ENCODE data around the gene SLC25A40.
"Not testable (repeated sequence)": the region's sequence is repeated elsewhere in the genome, so short reads cannot be mapped to it uniquely, and the experiment has no call there.

SLC25A40 gene

DNA sequence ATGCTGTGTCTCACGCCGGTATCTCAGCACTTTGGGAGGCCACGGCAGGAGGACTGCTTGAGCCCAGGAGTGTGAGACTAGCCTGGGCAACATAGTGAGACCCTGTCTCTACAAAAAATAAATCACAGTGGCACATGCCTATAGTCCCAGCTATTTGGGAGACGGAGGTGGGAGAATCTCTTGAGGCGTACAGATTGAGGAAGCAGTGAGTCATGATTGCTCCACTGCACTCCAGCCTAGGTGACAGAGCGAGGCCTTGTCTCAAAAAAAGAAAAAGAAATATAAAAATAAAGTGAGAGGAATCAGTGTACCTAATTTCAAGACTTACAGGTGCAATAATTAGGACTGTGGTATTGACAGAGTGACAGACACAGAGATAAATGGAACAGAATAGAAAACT, 23.9 kb downstream of the SLC25A40 start:
- Histone ChIP-seq H3K27ac (no peak overlapping the region), H3K4me3 (ENCODE audit: low read depth, low read length) (no peak overlapping the region), H3K27me3 (replicated peaks) (no peaks in the 10 kb centered on the region), H3K36me3 (replicated peaks) (no peaks in the 10 kb centered on the region)
- DNase-seq = no peak
- in situ Hi-C loops (cut with HindIII; ENCODE audit: low pct_ligation_motif_present, low sequenced_read_pairs) = no loop called here
- TF ChIP-seq, protein P1, sequence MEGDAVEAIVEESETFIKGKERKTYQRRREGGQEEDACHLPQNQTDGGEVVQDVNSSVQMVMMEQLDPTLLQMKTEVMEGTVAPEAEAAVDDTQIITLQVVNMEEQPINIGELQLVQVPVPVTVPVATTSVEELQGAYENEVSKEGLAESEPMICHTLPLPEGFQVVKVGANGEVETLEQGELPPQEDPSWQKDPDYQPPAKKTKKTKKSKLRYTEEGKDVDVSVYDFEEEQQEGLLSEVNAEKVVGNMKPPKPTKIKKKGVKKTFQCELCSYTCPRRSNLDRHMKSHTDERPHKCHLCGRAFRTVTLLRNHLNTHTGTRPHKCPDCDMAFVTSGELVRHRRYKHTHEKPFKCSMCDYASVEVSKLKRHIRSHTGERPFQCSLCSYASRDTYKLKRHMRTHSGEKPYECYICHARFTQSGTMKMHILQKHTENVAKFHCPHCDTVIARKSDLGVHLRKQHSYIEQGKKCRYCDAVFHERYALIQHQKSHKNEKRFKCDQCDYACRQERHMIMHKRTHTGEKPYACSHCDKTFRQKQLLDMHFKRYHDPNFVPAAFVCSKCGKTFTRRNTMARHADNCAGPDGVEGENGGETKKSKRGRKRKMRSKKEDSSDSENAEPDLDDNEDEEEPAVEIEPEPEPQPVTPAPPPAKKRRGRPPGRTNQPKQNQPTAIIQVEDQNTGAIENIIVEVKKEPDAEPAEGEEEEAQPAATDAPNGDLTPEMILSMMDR (IDR thresholded peaks at IDR 0.05; ENCODE audit: low read depth, low read length, missing control alignments) = no peak

DNA sequence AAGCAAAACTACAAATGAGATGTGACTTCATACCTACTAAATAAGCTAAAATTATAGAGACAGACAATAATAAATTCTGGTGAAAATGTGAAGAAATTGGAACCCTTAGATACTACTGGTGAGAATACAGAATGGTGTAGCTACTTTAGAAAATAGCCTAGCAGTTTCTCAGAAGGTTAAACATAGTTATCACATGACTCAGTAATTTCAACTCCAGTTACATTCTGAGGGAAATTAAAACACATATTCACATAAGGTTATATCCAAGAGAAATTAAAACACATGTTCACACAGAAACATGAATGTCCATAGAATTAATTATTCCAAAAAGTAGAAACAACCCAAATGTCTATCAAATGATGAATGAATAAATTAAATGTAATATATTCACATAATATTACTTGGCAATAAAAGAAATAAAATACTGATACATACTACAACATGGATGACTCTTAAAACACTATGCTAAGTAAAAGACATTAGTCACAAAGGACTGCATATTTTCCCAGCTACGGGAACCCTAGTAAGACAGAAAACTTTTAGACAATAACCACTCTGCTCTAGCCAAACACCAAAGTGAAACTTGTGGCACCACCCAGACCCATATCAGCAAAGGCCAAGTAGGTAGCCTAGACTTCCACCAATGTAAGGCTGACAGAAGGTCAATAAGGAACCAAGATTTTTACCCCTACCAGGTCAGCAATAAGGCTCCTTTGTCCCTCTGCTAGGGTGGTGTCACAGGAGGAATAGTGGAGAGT, 25.1 kb downstream of the SLC25A40 start:
- Histone ChIP-seq H3K36me3 (replicated peaks) (no peaks in the 10 kb centered on the region), H3K4me3 (ENCODE audit: low read depth, low read length) (no peak overlapping the region), H3K27me3 (replicated peaks) (no peaks in the 10 kb centered on the region), H3K27ac (peak overlapping the region; percentile 59)
- peak; percentile 14 for DNase-seq
- TF ChIP-seq, protein P1 (IDR thresholded peaks at IDR 0.05; ENCODE audit: low read depth, low read length, missing control alignments) = no peak
- in situ Hi-C loops (cut with HindIII; ENCODE audit: low pct_ligation_motif_present, low sequenced_read_pairs) = no loop called here

DNA sequence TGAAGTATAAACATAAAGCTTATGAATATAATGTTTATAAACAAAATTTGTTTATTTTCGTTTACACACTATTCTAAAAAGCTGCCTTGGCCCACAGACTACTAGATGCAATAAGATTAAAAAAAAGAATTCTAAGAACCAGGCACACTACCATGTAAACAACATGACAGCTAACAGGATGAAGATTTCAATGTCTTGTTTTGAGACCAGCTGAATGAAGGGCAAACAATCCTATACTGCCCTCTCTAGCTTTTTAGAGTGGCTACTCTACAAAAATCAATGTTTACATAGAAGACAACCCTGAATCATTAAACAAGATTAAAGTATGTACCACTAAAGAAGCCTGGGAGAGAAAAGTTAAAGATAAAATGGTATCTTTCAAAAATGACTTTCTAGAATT, 38.6 kb downstream of the SLC25A40 start:
- Histone ChIP-seq H3K4me3 (ENCODE audit: low read depth, low read length) (no peak overlapping the region), H3K36me3 (replicated peaks) (no peaks in the 10 kb centered on the region), H3K27me3 (replicated peaks) (no peaks in the 10 kb centered on the region), H3K27ac (no peak overlapping the region)
- TF ChIP-seq, protein P1 (IDR thresholded peaks at IDR 0.05; ENCODE audit: low read depth, low read length, missing control alignments) = no peak
- no peak for DNase-seq
- in situ Hi-C loops (cut with HindIII; ENCODE audit: low pct_ligation_motif_present, low sequenced_read_pairs) = no loop called here

DNA sequence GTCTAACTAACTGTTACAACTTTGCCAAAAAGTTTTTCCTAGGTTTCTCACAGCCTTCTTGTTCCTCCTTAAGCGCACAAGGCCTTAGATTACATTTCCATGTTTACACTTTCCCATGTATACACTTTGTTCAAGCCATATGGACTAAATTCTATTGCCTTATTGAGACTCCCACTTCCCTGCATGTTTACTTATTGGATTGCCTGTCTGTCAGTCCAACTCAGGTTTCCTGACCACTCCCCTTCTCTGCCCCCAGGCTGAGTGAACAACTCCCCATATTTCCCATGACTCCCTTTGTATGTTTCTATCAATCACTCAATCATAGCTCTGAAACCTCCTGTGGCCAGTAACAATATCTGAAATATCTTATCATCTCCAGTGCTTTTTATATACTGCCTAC, 43.0 kb downstream of the SLC25A40 start:
- TF ChIP-seq, protein P1 (IDR thresholded peaks at IDR 0.05; ENCODE audit: low read depth, low read length, missing control alignments) = no peak
- Histone ChIP-seq H3K27me3 (replicated peaks) (no peaks in the 10 kb centered on the region), H3K27ac (no peak overlapping the region), H3K36me3 (replicated peaks) (no peaks in the 10 kb centered on the region), H3K4me3 (ENCODE audit: low read depth, low read length) (no peak overlapping the region)
- DNase-seq = no peak
- in situ Hi-C loops (cut with HindIII; ENCODE audit: low pct_ligation_motif_present, low sequenced_read_pairs) = no loop called here

DNA sequence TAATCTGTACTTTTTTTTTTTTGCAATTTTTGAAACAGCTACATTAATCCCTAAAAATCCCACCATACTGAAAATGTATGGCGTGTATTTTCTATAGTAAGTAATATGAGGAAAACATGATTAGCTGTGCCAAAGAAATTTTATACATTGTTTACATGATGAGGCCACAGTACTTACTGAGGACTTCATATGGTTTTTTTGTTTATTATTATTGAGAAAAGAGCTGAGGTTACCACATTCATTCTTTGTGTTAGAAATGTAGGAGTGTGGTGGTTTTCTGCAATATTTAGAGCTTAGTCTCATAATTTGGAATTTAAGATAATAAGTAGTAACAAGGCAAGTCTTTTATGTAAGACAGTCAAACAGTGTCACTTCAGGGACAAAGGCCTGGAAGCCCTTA, 45.1 kb downstream of the SLC25A40 start:
- TF ChIP-seq, protein P1 (IDR thresholded peaks at IDR 0.05; ENCODE audit: low read depth, low read length, missing control alignments) = no peak
- DNase-seq = no peak
- Histone ChIP-seq H3K36me3 (replicated peaks) (no peaks in the 10 kb centered on the region), H3K27me3 (replicated peaks) (no peaks in the 10 kb centered on the region), H3K4me3 (ENCODE audit: low read depth, low read length) (no peak overlapping the region), H3K27ac (no peak overlapping the region)
- in situ Hi-C loops (cut with HindIII; ENCODE audit: low pct_ligation_motif_present, low sequenced_read_pairs) = no loop called here

DNA sequence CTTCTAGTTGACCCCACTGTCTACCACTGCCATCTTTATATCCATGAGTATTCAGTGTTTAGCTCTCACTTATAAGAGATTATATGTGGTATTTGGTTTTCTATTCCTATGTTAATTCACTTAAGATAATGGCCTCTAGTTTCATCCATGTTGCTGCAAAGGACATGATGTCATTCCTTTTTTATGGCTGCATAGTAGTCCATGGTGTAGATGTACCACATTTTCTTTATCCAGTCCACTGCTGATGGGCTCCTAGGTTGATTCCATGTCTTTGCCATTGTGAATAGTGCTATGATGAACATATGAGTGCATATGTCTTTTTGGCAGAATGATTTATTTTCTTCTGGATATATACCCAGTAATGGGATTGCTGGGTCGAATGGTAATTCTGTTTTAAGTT, 47.8 kb downstream of the SLC25A40 start:
- in situ Hi-C loops (cut with HindIII; ENCODE audit: low pct_ligation_motif_present, low sequenced_read_pairs); H3K36me3 ChIP-seq (replicated peaks); H3K4me3 ChIP-seq (ENCODE audit: low read depth, low read length); H3K27me3 ChIP-seq (replicated peaks); DNase-seq; H3K27ac ChIP-seq: not testable (repeated sequence)

DNA sequence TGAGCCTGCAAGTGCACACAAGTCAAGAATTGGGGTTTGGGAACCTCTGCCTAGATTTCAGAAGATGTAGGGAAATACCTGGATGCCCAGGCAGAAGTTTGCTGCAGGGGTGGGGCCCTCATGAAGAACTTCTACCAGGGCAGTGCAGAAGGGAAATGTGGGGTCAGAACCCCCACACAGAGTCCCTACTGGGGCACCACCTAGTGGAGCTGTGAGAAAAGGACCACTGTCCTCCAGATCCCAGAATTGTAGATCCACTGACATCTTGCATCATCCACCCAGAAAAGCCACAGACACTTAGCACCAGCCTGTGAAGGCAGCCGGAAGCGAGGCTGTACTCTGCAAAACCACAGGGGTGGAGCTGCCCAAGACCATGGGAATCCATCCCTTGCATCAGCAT, 50.8 kb downstream of the SLC25A40 start:
- in situ Hi-C loops (cut with HindIII; ENCODE audit: low pct_ligation_motif_present, low sequenced_read_pairs); DNase-seq; H3K27ac ChIP-seq; H3K36me3 ChIP-seq (replicated peaks); H3K4me3 ChIP-seq (ENCODE audit: low read depth, low read length); H3K27me3 ChIP-seq (replicated peaks): not testable (repeated sequence)

DNA sequence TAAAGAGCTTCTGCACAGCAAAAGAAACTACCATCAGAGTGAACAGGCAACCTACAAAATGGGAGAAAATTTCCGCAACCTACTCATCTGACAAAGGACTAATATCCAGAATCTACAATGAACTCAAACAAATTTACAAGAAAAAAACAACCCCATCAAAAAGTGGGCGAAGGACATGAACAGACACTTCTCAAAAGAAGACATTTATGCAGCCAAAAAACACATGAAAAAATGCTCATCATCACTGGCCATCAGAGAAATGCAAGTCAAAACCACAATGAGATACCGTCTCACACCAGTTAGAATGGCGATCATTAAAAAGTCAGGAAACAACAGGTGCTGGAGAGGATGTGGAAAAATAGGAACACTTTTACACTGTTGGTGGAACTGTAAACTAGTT, 54.1 kb downstream of the SLC25A40 start:
- H3K27ac ChIP-seq; DNase-seq; H3K36me3 ChIP-seq (replicated peaks); in situ Hi-C loops (cut with HindIII; ENCODE audit: low pct_ligation_motif_present, low sequenced_read_pairs); H3K4me3 ChIP-seq (ENCODE audit: low read depth, low read length); H3K27me3 ChIP-seq (replicated peaks): not testable (repeated sequence)
